Adipose tissue (tissue), 3 donors: Measurements from ENCODE around the gene GIT1. TPM values are rescaled to one million over a fixed set of nuclear protein-coding genes. Genes with fewer than 3 reads are reported as not detected.

ENCODE experiments used
- H3K27ac ChIP-seq: one replicate; pipeline ENCODE4 v1.5.1; 2013; ENCODE audit warnings: low read depth, low read length
- WGBS, 3 donors: extraction: QIAGEN DNeasy Blood & Tissue Kit; methylation state at CpG; one replicate each; pipeline ENCODE4 v1.1.7; 2013; 5-methylcytosine and 5-hydroxymethylcytosine counted together
- polyA plus RNA-seq, 3 donors: library from polyadenylated mRNA; stranded (reverse); fragments of 200-250 nt; gene quantifications; one replicate each; pipeline ENCODE4 v1.2.3, GENCODE V29; 2013
- donor health status: healthy with polysubstance abuse.
- donor health status: Bipolar disorder and iron deficiency.
- donor health status: healthy.

Gene GIT1
- polyA plus RNA-seq, 3 donors, result 14.6 to 36.8 (median 30.2) TPM

DNA sequence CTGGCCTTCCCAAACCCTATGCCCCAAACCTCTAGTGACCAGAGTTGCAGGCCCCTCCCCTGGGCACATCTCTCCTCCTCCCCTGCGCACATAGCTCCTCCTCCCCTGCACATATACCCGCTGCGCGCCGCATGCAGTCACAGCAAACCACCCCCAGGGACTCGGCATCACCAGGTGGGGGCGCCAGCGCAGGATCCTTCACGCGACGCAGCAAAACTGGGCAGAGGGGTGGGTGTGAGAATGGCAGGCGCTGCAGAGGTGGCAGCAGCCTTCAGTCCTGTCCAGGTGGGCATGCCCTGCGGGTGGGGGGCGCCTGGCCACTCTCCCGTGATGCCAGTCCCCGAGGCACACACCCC, 27.7 kb upstream of the GIT1 start:
- H3K27ac ChIP-seq, result no peak overlapping the region
- 4 to 13% (median 5%) methylated on average over 12 to 16 of the region's 16 CpGs for WGBS, 3 donors

DNA sequence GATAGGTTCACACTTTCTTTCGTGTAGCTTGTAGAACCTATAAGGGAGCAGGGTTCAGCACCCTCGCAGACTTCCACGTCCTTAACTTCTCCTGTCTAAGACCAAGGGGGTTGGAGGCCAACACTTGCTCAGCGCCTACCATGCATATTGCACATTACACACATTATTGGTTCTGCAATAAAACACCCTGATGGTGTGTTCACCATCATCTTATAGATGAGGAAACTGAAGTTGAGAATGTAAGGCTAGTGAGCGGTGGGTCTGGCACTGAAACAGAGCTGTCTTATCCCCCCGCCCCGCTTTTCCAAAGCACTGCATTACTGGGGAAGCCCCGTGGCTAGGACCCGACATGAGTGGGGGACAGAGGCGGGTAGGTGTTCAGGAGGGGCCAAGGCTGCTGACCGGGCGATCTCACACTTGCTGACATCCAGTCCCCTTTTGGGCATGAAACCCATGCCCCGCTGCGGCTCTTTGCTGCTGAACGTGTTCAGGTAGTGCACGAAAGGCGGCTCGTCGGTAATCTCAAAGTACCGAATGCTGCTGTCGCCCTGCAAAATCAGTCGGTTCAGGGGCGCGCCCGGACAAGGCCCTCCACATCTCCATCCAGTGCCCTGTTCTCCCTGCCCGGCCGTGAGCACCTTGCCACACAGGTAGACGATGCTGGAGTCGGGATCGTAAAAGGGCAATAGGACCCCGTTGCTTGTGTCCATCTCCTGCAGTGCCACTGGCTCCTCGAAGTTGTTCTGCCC, 27.0 kb upstream of the GIT1 start:
- 22 to 39% (median 38%) methylated on average over 32 of the region's 32 CpGs for WGBS, 3 donors
- H3K27ac ChIP-seq, result no peak overlapping the region

DNA sequence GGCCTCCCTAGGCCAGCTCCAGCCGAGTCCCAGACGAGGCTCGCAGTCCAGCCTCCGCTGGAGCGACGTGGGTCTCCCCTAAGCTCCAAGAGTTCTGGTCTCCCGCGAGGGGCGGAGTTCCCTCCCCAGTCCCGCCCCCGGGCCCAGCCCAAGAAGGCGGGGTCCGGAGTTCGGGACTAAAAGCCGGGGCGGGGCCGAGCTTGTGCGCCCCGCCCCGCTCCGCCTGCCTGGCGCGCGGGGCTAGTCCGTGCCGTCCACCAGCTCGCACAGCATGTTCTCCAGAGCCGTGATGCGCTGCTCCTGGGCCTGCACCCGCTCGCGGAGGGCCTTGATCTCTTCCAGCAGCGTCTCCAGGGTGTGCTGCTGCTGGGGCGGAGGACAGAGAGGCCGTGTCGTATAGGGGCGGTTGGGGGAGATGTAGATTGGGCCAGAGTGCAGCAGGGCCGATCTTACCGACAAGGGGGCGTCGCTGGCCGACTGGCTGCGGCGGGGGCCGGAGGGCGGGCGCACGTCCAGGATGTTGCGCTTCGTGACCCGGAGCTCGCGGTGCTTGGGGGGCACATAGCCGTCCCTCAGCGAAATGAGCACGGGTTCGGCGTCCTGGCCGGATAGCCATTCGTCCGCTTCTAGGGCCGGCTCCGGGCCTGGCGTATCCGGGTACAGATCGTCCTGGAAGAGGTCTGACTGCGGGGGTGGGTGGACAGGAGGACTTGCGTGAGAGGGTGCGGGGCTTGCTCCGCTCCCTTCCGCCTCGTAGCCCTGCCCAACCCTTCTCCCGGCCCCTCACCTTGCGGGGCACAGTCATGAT, 26.2 kb upstream of the GIT1 start:
- peak overlapping the region; percentile 72 for H3K27ac ChIP-seq
- WGBS, 3 donors, result 2 to 3% (median 2%) methylated on average over 54 to 74 of the region's 74 CpGs

DNA sequence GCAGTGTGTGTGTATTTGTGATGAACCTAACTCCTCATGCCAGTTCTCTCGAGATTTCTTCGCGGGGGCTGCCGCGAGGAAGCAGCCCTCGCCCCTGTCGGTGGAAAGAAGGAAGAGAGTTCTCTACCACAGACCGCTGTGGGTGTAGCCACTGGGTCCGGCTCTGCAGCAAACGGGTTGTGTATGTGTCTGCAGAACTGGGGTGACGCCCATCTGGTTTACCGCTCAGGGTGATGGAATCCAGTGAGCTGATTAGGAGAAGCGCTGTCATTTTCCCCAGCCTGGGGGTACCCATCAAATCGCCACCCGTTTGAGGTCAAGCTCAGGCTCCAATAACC, 25.6 kb upstream of the GIT1 start:
- 21 to 28% (median 21%) methylated on average over 15 of the region's 15 CpGs for WGBS, 3 donors
- no peak overlapping the region for H3K27ac ChIP-seq

DNA sequence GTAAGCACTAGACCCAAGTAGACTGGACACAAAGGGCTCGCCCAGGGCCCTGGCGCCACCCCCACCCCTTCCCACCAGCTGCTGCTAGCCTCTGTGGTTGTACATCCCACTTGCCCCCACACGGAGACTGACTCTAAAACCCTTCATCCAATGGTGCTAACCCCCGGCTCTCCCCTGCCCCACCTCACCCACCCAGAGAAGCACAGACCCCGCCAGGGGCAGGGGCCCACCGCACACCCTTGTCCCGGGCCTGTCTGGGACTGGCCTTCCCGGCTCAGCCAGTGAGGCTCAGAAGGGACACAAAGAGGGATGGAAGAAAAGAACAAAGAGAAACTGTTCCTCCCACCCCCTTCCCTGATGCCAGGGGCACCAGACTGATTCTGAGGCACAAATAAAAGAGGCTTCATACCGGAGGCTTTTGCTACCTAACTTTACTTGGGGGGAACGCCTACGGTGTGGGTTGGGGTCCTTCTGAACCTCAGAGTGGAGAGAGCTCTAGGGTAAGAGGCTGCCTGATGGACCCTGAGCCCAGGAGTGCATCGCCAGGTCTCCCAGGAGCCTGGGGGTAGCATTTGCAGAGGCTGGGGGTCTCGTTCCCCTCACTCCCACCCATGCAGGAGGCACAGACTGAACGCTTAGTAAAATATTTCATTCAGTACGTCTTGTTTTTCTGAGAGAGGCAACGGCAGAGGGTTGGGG, 25.1 kb upstream of the GIT1 start:
- WGBS, 3 donors, result 45 to 70% (median 68%) methylated on average over 16 of the region's 16 CpGs
- H3K27ac ChIP-seq, result no peak overlapping the region

DNA sequence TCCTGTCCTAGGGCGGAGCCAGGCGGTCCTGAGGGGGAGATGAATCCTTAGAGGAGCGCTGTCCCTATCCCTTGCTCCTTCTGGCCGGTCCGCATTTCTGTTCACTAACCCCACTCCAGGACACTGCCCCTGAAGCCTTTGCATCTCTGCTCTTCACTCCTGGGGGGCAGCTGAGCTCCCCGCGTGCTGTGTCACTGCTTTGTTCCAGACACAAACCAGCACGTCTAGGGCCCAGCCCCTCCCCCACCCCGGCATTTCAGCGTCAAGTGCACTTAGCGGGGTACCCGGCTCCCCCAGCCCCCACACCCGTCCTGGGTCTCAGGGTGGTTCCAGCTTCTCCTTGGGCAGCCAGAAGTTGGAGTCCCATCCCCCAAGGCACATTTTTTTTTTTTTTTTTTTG, 24.4 kb upstream of the GIT1 start:
- H3K27ac ChIP-seq, result no peak overlapping the region

DNA sequence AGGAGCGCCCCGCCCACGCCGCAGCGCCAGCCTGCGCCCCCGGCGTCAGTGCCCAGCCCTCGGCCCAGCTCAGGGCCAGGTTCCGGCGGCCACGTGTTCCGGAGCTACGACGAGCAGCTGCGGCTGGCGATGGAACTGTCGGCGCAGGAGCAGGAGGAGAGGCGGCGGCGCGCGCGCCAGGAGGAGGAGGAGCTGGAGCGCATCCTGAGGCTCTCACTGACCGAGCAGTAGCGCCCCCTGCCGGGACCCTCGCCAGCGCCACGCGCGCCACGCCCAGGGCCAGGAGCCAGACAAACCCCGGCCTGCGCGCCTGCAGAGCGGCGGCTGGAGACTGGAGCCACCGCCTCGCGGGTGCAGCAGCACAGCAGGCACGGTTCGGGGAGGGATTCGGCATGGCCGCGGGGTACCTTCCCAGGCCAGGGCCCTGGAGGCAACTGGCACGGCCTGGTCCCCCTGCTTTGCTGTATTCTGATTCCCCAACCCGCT, 23.9 kb upstream of the GIT1 start:
- 2 to 5% (median 2%) methylated on average over 31 to 50 of the region's 50 CpGs for WGBS, 3 donors
- H3K27ac ChIP-seq, result no peak overlapping the region

More for the DNA sequence above, 24.4 kb upstream of the GIT1 start:
- WGBS, 3 donors, result 12 to 35% (median 34%) methylated on average over 13 of the region's 13 CpGs

DNA sequence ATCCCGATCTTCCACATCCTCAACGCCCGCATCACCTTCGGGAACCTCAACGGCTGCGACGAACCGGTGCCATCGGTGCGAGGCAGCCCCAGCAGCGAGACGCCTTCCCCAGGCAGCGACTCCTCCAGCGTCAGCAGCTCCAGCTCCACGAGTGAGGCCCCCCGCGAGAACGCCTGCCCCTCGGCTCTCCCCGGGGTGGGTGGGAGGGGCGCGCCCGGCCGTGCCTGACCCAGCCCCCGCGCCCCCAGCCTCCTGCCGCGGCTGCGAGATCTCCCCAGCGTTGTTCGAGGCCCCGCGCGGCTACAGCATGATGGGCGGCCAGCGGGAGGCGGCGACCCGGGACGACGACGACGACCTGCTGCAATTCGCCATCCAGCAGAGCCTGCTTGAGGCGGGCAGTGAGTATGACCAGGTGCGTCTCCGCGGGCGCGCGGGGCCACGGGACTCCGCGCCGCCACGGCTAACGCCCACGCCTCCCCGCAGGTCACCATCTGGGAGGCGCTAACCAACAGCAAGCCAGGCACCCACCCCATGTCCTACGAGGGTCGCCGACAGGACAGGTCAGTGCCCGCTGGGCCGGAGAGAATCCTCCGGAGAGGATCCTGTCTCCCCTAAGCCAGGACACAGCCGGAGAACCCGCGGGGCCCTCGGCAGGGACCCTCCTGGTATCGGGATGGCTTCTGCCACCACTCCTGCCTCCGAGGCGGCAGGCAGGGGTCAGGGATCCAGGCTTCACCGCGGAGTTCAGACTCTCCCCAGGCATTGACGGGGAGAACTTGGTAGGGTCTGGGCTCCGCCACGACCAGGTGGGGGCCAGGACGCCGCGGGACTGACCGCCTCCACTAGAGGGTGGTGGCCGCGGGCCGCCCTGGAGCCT, 23.2 kb upstream of the GIT1 start:
- no peak overlapping the region for H3K27ac ChIP-seq
- 31 to 73% (median 63%) methylated on average over 76 to 85 of the region's 85 CpGs for WGBS, 3 donors

DNA sequence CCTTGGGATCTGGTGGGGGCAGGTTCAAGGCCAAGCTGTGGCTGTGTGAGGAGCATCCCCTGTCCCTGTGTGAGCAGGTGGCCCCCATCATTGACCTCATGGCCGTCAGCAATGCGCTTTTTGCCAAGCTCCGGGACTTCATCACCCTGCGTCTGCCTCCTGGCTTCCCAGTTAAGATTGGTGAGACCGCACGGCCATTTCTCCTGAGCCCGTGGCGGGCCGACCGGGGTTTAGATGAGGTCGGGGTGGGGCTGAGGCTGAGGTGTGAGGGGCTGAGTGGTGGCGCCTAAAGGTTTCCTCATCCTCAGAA, 22.6 kb upstream of the GIT1 start:
- WGBS, 3 donors, result 87 to 95% (median 94%) methylated on average over 11 to 12 of the region's 12 CpGs
- H3K27ac ChIP-seq, result no peak overlapping the region

DNA sequence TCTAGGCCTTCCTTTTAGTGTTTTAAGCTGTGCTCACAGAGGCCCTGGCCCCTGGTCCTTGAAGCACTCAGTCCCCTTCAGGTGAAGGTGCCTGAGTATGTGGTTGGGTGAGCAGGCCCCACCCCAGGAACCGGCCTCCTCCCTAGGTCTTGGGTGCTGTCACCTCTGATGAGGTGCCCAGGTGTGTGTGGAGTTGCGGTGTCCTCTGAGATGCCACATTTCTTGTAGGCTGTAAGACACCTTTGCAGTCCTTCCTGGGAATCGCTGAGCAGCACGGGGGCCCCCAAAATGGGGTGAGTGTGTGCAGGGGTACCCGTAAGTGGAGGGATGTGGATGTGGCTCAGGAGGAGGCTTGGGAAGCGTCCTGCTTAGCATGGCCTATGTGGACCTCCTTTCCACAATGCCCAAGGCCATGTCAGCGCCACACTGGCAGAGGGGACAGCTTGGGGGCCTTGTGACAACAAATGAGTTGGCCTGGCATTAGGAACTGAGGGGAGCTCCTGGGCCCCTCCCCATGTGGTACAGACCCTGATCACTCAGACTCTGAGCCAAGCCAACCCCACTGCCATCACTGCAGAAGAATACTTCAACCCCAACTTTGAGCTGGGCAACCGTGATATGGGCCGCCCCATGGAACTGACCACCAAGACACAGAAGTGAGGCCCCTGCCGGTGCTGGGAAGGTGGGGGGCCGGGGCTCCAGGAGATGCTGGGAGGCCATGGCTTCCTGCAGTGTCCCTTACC, 22.1 kb upstream of the GIT1 start:
- no peak overlapping the region for H3K27ac ChIP-seq
- 98% methylated on average over 11 of the region's 11 CpGs for WGBS, 3 donors

DNA sequence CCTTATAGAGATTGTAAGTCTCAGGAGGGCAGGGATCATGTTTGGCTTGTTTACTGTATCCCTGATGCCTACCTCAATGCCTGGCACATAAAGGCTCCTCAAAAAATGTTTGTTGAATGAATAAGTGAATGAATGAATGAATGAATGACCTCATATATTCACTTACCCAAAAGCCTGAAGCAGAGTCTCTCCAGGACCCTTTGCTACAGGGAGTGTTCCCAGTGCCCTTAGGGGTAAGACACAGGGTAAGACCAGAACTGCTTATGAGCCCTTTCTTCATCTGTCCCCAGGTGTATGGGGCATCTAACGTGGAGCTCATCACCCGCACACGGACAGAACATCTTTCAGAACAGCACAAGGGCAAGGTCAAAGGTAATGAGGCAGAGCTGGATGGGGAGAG, 20.9 kb upstream of the GIT1 start:
- no peak overlapping the region for H3K27ac ChIP-seq
- 84 to 87% (median 85%) methylated on average over 3 of the region's 3 CpGs for WGBS, 3 donors

DNA sequence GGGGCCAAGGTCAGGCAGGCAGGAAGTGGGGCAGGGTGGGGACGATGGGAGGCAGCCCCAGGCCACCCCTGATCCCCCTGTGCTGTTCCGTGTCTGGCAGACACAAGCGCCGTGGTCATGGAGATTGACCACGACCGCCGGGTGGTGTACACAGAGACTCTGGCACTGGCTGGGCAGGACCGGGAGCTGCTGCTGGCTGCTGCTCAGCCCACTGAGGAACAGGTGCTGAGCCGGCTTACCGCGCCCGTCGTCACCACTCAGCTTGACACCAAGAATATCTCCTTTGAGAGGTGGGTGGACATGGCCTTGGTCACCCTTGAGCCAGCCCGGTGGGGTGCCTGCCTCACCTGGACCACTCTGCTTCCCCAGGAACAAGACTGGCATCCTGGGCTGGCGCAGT, 19.5 kb upstream of the GIT1 start:
- WGBS, 3 donors, result 90 to 95% (median 91%) methylated on average over 15 of the region's 15 CpGs
- no peak overlapping the region for H3K27ac ChIP-seq

DNA sequence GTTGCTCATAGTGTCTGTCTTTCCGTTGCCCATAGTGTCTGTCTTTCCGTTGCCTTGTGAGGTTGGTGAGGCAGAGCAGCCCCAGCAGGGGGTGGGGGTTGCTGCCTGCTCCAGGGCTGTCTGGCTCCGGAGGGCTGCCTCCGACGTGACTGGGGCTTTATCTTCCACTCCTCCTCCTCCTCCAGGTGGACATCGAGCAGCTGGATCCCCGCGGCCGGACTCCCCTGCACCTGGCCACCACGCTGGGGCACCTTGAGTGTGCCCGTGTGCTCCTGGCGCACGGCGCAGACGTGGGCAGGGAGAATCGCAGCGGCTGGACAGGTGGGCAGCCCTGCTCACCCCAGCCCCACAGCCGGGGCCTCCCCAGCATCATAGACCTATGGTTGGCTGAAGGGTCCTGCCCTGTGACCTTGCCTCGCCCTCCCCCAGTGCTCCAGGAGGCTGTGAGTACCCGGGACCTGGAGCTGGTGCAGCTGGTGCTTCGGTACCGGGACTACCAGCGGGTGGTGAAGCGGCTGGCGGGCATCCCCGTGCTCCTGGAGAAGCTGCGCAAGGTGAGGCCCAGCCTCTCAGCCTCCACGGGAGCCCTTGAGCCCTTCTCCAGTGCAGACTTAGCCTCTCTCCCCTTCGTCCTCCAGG, 18.2 kb upstream of the GIT1 start:
- no peak overlapping the region for H3K27ac ChIP-seq
- WGBS, 3 donors, result 89 to 92% (median 92%) methylated on average over 21 to 29 of the region's 29 CpGs

DNA sequence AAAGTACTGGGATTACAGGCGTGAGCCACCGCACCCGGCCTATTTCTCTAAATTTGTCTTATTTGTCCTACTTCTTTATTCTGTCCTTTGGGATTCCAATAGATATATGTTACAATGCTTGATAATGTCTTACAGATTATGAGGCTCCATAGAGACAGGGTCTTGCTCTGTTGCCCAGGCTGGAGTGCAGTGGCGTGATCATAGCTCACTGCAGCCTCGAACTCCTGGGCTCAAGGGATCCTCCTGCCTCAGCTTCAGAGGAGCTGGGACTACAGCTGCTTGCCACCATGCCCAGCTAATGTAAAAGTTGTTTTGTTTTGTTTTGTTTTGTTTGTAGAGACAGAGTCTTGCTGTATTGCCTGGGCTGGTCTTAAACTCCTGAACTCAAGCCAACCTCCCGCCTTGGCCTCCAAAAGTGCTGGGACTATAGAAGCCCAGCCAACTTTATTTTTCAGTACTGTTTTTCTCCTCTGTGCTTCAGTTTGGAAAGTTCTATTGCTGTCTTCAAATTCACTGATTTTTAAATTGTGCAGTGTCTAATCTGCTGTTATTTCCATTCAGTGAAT, 13.7 kb upstream of the GIT1 start:
- 80 to 91% (median 90%) methylated on average over 6 of the region's 6 CpGs for WGBS, 3 donors
- H3K27ac ChIP-seq, result no peak overlapping the region

DNA sequence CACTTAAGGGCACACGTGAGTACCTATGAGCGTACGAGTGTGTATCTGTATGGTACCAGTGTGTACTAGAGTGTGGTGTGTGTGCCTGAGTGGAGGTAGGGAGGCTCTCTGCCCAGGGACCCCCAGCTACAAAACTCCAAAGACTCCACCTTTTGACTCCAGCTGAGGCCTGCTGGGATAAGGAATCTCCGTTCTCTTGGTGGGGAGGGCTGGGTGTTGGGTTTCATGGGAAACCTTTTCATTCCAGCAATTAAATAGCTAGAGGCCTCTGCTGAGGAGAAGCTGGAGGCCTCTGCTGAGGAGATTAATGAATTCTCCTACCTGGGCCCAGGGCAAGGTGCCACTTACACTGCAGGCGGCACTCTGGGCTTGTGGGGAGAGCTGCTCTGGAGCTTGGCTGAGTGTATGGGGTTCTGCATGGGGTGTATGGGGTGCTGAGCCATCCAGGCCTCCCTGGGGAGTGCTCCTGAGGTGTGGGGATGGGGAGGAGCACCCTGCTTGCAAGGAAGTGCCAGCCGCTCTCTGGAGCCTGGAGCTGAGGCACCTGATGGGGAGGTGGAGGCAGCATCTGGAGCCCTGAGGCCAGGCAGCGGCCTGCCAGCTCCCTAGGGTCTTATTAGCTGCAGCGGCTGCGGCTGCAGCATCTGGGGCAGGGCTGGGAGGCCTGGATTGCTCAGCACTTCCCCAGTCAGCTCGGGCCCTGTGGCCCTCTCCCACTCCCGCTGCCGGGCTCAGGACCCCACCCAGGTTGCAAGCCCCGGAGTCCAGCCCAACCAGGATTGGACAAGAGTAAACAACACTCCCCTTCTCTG, 8.1 kb upstream of the GIT1 start:
- WGBS, 3 donors, result 57 to 81% (median 59%) methylated on average over 12 to 13 of the region's 13 CpGs
- H3K27ac ChIP-seq, result no peak overlapping the region

DNA sequence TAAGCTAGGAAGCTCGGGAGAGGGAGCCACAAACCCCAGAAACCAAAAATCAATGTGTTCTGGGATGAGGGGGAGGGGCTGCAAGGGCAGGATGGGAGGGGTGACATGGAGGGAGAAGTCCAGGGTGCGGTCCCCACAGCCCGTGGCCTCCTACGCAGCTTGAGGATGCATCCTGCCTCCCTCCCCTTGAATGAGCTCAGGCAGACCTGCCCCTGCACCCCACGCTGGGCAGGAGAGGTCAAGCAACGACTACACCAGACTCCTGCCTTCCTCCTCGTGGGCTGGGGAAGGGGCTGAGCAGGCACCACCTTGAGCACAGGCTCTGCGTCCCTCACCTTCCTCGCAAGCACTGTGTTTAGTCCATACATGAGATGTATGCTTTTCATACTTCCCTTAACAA, 7.4 kb upstream of the GIT1 start:
- WGBS, 3 donors, result 52 to 83% (median 66%) methylated on average over 9 of the region's 9 CpGs
- no peak overlapping the region for H3K27ac ChIP-seq
